MM.1S (cell line): ENCODE data around the gene G0S2.

ENCODE experiments used
- DNase-seq: peaks from one replicate; pipeline ENCODE4 v3.0.0-alpha.2; 2015
- H2AFZ ChIP-seq: fragments of 300-600 bp; sonication (generic); 2 replicates; pipeline ENCODE4 v1.6.0; 2016; ENCODE audit warnings: antibody characterized with exemption, low read length
- H3F3A ChIP-seq: fragments of 300-600 bp; sonication (generic); 2 replicates; pipeline ENCODE4 v1.6.1; 2016; ENCODE audit warnings: mild to moderate bottlenecking, antibody characterized with exemption, low read length, moderate library complexity, mixed read lengths; ENCODE audit not compliant: insufficient read depth
- H3K27ac ChIP-seq: fragments of 300-600 bp; sonication (generic); 2 replicates; pipeline ENCODE4 v1.5.1; 2016; ENCODE audit warnings: mild to moderate bottlenecking, low read length
- H3K27me3 ChIP-seq: fragments of 300-600 bp; sonication (generic); replicated peaks from 2 replicates; pipeline ENCODE4 v1.6.0; 2016; ENCODE audit warnings: low read length; ENCODE audit not compliant: insufficient read depth
- H3K36me3 ChIP-seq: fragments of 300-600 bp; sonication (generic); replicated peaks from 2 replicates; pipeline ENCODE4 v1.6.1; 2016; ENCODE audit warnings: mild to moderate bottlenecking, low read length, mixed read lengths; ENCODE audit not compliant: insufficient read depth
- H3K4me1 ChIP-seq: fragments of 300-600 bp; sonication (generic); 2 replicates; pipeline ENCODE4 v1.6.1; 2016; ENCODE audit warnings: low read length, mixed read lengths
- H3K4me2 ChIP-seq: fragments of 300-600 bp; sonication (generic); 2 replicates; pipeline ENCODE4 v1.6.0; 2016; ENCODE audit warnings: low read depth, low read length
- H3K4me3 ChIP-seq: fragments of 300-600 bp; sonication (generic); 2 replicates; pipeline ENCODE4 v1.5.1; 2016; ENCODE audit warnings: low read length, mixed read lengths
- H3K79me2 ChIP-seq: fragments of 300-600 bp; sonication (generic); 2 replicates; pipeline ENCODE4 v1.6.1; 2016; ENCODE audit warnings: mixed run types, low read length, mixed read lengths
- H3K9ac ChIP-seq: fragments of 300-600 bp; sonication (generic); 2 replicates; pipeline ENCODE4 v1.6.1; 2016; ENCODE audit warnings: low read length, mixed read lengths
- H3K9me2 ChIP-seq: fragments of 300-600 bp; sonication (generic); replicated peaks from 2 replicates; pipeline ENCODE4 v1.6.1; 2016; ENCODE audit warnings: mild to moderate bottlenecking, low read length, mixed read lengths; ENCODE audit not compliant: insufficient read depth
- H3K9me3 ChIP-seq: fragments of 300-600 bp; sonication (generic); replicated peaks from 2 replicates; pipeline ENCODE4 v1.6.1; 2016; ENCODE audit warnings: mild to moderate bottlenecking, low read length, mixed read lengths; ENCODE audit not compliant: insufficient read depth
- H4K20me1 ChIP-seq: fragments of 300-600 bp; sonication (generic); 2 replicates; pipeline ENCODE4 v1.6.1; 2016; ENCODE audit warnings: mild to moderate bottlenecking, low read length, moderate library complexity, mixed read lengths; ENCODE audit not compliant: insufficient read depth
- CTCF ChIP-seq: fragments of 300-600 bp; sonication (generic); IDR thresholded peaks from 2 replicates; pipeline ENCODE4 v1.5.1; 2016; ENCODE audit warnings: antibody characterized with exemption, low read length, mixed read lengths
- EZH2 ChIP-seq: fragments of 300-600 bp; sonication (generic); optimal IDR thresholded peaks from 2 replicates; pipeline ENCODE3; 2017; ENCODE audit warnings: low read depth, mild to moderate bottlenecking, antibody characterized with exemption, low read length, mixed read lengths
- EZH2phosphoT487 ChIP-seq: fragments of 300-600 bp; sonication (generic); IDR thresholded peaks from 2 replicates; pipeline ENCODE4 v1.6.1; 2018; ENCODE audit warnings: antibody characterized with exemption, low read length

The G0S2 gene

GRCh38 chr1:209627027-209627731, 48.0 kb upstream of the G0S2 start:
- TF ChIP-seq EZH2 (no peak), CTCF (no peak), EZH2phosphoT487 (no peak)
- no peak overlapping the region for H3K27ac ChIP-seq
- H3F3A ChIP-seq, result no peaks in the 10 kb centered on the region
- no peaks in the 10 kb centered on the region for H3K4me1 ChIP-seq
- no peaks in the 10 kb centered on the region for H4K20me1 ChIP-seq
- peak overlapping the region; percentile 40; the same call in 1 of the 2 replicates for H2AFZ ChIP-seq
- no peak overlapping the region for H3K9ac ChIP-seq
- H3K9me3 ChIP-seq, result no peaks in the 10 kb centered on the region
- H3K4me2 ChIP-seq, result no peak overlapping the region
- no peak overlapping the region for H3K4me3 ChIP-seq
- no peaks in the 10 kb centered on the region for H3K9me2 ChIP-seq
- DNase-seq, result no peak
- no peaks in the 10 kb centered on the region for H3K36me3 ChIP-seq
- no peaks in the 10 kb centered on the region for H3K27me3 ChIP-seq
- no peaks in the 10 kb centered on the region for H3K79me2 ChIP-seq

GRCh38 chr1:209627732-209628196, 47.4 kb upstream of the G0S2 start:
- no peak overlapping the region for H3K9ac ChIP-seq
- H3K9me3 ChIP-seq, result no peaks in the 10 kb centered on the region
- no peaks in the 10 kb centered on the region for H3K27me3 ChIP-seq
- no peak overlapping the region for H3K4me2 ChIP-seq
- no peaks in the 10 kb centered on the region for H4K20me1 ChIP-seq
- DNase-seq, result peak; percentile 75
- H3F3A ChIP-seq, result no peaks in the 10 kb centered on the region
- H3K27ac ChIP-seq, result no peak overlapping the region
- no peaks in the 10 kb centered on the region for H3K79me2 ChIP-seq
- peak; percentile 100 for TF ChIP-seq CTCF
- TF ChIP-seq EZH2phosphoT487, result no peak
- no peak for TF ChIP-seq EZH2
- H3K36me3 ChIP-seq, result no peaks in the 10 kb centered on the region
- H3K4me1 ChIP-seq, result no peaks in the 10 kb centered on the region
- no peak overlapping the region for H3K4me3 ChIP-seq
- H3K9me2 ChIP-seq, result no peaks in the 10 kb centered on the region
- H2AFZ ChIP-seq, result peak overlapping the region; percentile 40; the same call in 1 of the 2 replicates

- Histone ChIP-seq H4K20me1 (no peaks in the 10 kb centered on the region), H3F3A (peaks cover 4% of the 10 kb centered on the region; the same call in 1 of the 2 replicates), H3K4me3 (no peak overlapping the region), H2AFZ (no peak overlapping the region), H3K27ac (no peak overlapping the region), H3K9me2 (no peaks in the 10 kb centered on the region), H3K4me1 (peaks cover 8% of the 10 kb centered on the region), H3K27me3 (no peaks in the 10 kb centered on the region), H3K9me3 (no peaks in the 10 kb centered on the region), H3K79me2 (no peaks in the 10 kb centered on the region), H3K4me2 (no peak overlapping the region), H3K36me3 (no peaks in the 10 kb centered on the region), H3K9ac (no peak overlapping the region)
- TF ChIP-seq CTCF, result no peak
- no peak for TF ChIP-seq EZH2
- no peak for TF ChIP-seq EZH2phosphoT487
- DNase-seq, result no peak
Observed at GRCh38 chr1:209628618-209629299, 46.5 kb upstream of the G0S2 start.
